ENCODE results near the gene GRM7. TPM values are rescaled to one million over a fixed set of nuclear protein-coding genes. Genes with fewer than 3 reads are reported as not detected.

GRM7 gene
- polyA plus RNA-seq, 3 donors: not detected

GRCh38 chr3:7721869-7722268, 861.0 kb downstream of the GRM7 start:
- H3K4me2 ChIP-seq (replicated peaks; ENCODE audit: extremely low read depth, low read length, poor library complexity, severe bottlenecking): no peak overlapping the region
- H3K4me1 Mint-ChIP-seq: no peaks in the 10 kb centered on the region
- H3K4me1 ChIP-seq (ENCODE audit: control insufficient read depth in 1 of 2, insufficient read depth in 2 of 2, low read length in 2 of 2): no peaks in the 10 kb centered on the region
- no peak overlapping the region for H3K27ac Mint-ChIP-seq
- no peaks in the 10 kb centered on the region for H3K27me3 ChIP-seq (ENCODE audit: control insufficient read depth in 2 of 2, insufficient read depth in 2 of 2, low read length in 2 of 2)
- no peak overlapping the region for H3K9ac ChIP-seq (ENCODE audit: insufficient read depth, low read length, poor library complexity, severe bottlenecking)
- TF ChIP-seq CTCF (IDR thresholded peaks at IDR 0.05): no peak
- no peak overlapping the region for H3K4me3 Mint-ChIP-seq
- H3K36me3 Mint-ChIP-seq: no peaks in the 10 kb centered on the region
- no peaks in the 10 kb centered on the region for H4K20me1 ChIP-seq (ENCODE audit: insufficient read depth, low read length)
- peaks cover 0 to 10% (median 0%) of the 10 kb centered on the region in 7 donors for H3K9me3 Mint-ChIP-seq
- H3K27me3 Mint-ChIP-seq (ENCODE audit: low read depth in 3 of 3): peaks cover 0 to 4% (median 0%) of the 10 kb centered on the region in 3 donors
- no peak overlapping the region for H2AFZ ChIP-seq (ENCODE audit: insufficient read depth, low read depth, low read length, poor library complexity, severe bottlenecking)
- H3K4me3 ChIP-seq (replicated peaks in 1 of 3; ENCODE audit: low read depth in 2 of 3, low read length in 3 of 3): no peak overlapping the region
- H3K36me3 ChIP-seq (replicated peaks in 1 of 2; ENCODE audit: control insufficient read depth in 1 of 2, insufficient read depth in 2 of 2, low read length in 2 of 2): no peaks in the 10 kb centered on the region
- H3K79me2 ChIP-seq (ENCODE audit: insufficient read depth, low read length): no peaks in the 10 kb centered on the region
- H3K9me3 ChIP-seq (replicated peaks in 1 of 2; ENCODE audit: control insufficient read depth in 1 of 2, insufficient read depth in 1 of 2, low read length in 2 of 2): no peaks in the 10 kb centered on the region
- no peak for DNase-seq
- intact Hi-C loops (cut with micrococcal nuclease): no loop called here
- no CpG with 5 or more reads among the region's 5 CpGs for WGBS (ENCODE audit: insufficient coverage)
- H3K27ac ChIP-seq (ENCODE audit: low read depth in 1 of 2, low read length in 2 of 2): no peak overlapping the region

- 90% methylated on average over 2 of the region's 7 CpGs for WGBS (ENCODE audit: insufficient coverage)
- no peak overlapping the region for H3K4me3 Mint-ChIP-seq
- Histone ChIP-seq H3K79me2 (ENCODE audit: insufficient read depth, low read length) (no peaks in the 10 kb centered on the region), H3K27ac (ENCODE audit: low read depth in 1 of 2, low read length in 2 of 2) (no peak overlapping the region), H3K9ac (ENCODE audit: insufficient read depth, low read length, poor library complexity, severe bottlenecking) (no peak overlapping the region), H2AFZ (ENCODE audit: insufficient read depth, low read depth, low read length, poor library complexity, severe bottlenecking) (no peak overlapping the region), H4K20me1 (ENCODE audit: insufficient read depth, low read length) (no peaks in the 10 kb centered on the region), H3K27me3 (ENCODE audit: control insufficient read depth in 2 of 2, insufficient read depth in 2 of 2, low read length in 2 of 2) (no peaks in the 10 kb centered on the region), H3K9me3 (replicated peaks in 1 of 2; ENCODE audit: control insufficient read depth in 1 of 2, insufficient read depth in 1 of 2, low read length in 2 of 2) (no peaks in the 10 kb centered on the region), H3K4me3 (replicated peaks in 1 of 3; ENCODE audit: low read depth in 2 of 3, low read length in 3 of 3) (no peak overlapping the region), H3K4me2 (replicated peaks; ENCODE audit: extremely low read depth, low read length, poor library complexity, severe bottlenecking) (no peak overlapping the region), H3K36me3 (replicated peaks in 1 of 2; ENCODE audit: control insufficient read depth in 1 of 2, insufficient read depth in 2 of 2, low read length in 2 of 2) (no peaks in the 10 kb centered on the region), H3K4me1 (ENCODE audit: control insufficient read depth in 1 of 2, insufficient read depth in 2 of 2, low read length in 2 of 2) (no peaks in the 10 kb centered on the region)
- H3K27me3 Mint-ChIP-seq (ENCODE audit: low read depth in 3 of 3): peaks cover 0 to 2% (median 0%) of the 10 kb centered on the region in 3 donors
- DNase-seq: no peak
- H3K9me3 Mint-ChIP-seq: peaks cover 0 to 4% (median 0%) of the 10 kb centered on the region in 7 donors
- intact Hi-C loops (cut with micrococcal nuclease): no loop called here
- TF ChIP-seq CTCF (IDR thresholded peaks at IDR 0.05): no peak
- no peaks in the 10 kb centered on the region for H3K4me1 Mint-ChIP-seq
- no peak overlapping the region for H3K27ac Mint-ChIP-seq
- H3K36me3 Mint-ChIP-seq: no peaks in the 10 kb centered on the region
These were observed 867.9 kb downstream of the GRM7 start for GRCh38 chr3:7728566-7729519.

All from CD14-positive monocyte (primary cell).